ENCODE measurements around the gene VKORC1L1.
"Not testable (repeated sequence)": the region's sequence is repeated elsewhere in the genome, so short reads cannot be mapped to it uniquely, and the experiment has no call there.

Gene VKORC1L1

GRCh38 chr7:65951837-65952578 lies 79.1 kb downstream of the VKORC1L1 start:
- peak; percentile 9 for DNase-seq (ENCODE audit: low read depth)
- no peak overlapping the region for H3K4me3 ChIP-seq (ENCODE audit: control insufficient read depth, low read depth, low read length)
- TF ChIP-seq, protein P1, sequence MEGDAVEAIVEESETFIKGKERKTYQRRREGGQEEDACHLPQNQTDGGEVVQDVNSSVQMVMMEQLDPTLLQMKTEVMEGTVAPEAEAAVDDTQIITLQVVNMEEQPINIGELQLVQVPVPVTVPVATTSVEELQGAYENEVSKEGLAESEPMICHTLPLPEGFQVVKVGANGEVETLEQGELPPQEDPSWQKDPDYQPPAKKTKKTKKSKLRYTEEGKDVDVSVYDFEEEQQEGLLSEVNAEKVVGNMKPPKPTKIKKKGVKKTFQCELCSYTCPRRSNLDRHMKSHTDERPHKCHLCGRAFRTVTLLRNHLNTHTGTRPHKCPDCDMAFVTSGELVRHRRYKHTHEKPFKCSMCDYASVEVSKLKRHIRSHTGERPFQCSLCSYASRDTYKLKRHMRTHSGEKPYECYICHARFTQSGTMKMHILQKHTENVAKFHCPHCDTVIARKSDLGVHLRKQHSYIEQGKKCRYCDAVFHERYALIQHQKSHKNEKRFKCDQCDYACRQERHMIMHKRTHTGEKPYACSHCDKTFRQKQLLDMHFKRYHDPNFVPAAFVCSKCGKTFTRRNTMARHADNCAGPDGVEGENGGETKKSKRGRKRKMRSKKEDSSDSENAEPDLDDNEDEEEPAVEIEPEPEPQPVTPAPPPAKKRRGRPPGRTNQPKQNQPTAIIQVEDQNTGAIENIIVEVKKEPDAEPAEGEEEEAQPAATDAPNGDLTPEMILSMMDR (conservative IDR thresholded peaks at IDR 0.05; ENCODE audit: control insufficient read depth, insufficient read depth, low read depth, low read length), result no peak

GRCh38 chr7:65953001-65953720 lies 80.3 kb downstream of the VKORC1L1 start:
- TF ChIP-seq, protein P1 (conservative IDR thresholded peaks at IDR 0.05; ENCODE audit: control insufficient read depth, insufficient read depth, low read depth, low read length), result no peak
- no peak for DNase-seq (ENCODE audit: low read depth)
- no peak overlapping the region for H3K4me3 ChIP-seq (ENCODE audit: control insufficient read depth, low read depth, low read length)

DNA sequence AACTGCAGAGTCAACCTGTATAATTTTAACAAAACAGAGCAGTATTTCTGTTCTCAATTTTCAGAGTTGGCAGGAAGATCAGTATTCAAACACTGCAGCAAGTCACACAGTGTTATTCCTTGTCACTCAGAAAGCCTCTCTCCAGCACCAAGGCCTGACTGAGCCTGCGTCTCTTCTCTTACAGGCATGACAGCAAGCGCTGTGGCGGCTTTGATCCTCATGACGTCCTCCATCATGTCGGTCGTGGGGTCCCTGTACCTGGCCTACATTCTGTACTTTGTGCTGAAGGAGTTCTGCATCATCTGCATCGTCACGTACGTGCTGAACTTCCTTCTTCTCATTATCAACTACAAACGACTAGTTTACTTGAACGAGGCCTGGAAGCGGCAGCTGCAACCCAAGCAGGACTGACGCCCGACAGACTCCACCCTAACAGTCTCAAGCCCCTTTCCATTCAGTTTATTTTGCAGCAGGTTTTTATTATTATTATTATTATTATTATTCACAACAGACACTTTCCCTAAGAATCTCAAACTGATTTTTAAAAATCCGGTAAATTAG lies 81.1 kb downstream of the VKORC1L1 start:
- TF ChIP-seq, protein P1 (conservative IDR thresholded peaks at IDR 0.05; ENCODE audit: control insufficient read depth, insufficient read depth, low read depth, low read length), result no peak
- DNase-seq (ENCODE audit: low read depth), result no peak
- no peak overlapping the region for H3K4me3 ChIP-seq (ENCODE audit: control insufficient read depth, low read depth, low read length)

DNA sequence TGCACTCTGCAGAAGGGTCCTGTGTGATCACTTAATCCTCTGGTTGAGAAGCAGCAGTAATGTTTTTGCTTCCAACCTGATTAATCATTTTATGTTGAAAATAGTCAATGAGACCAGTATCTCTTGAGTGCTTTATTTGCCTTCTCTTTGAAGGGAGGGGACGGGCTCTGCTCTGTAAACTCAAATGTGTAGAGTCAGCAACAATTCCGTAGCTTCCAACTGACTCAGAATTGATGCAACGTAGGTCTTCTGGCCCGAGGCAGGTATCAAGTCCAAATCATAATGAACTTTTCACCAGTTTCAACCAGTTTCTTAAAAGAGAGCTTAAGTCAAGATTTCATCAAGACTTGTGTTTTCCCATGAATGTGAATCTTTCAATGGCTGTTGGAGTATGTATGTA lies 82.8 kb downstream of the VKORC1L1 start:
- TF ChIP-seq, protein P1 (conservative IDR thresholded peaks at IDR 0.05; ENCODE audit: control insufficient read depth, insufficient read depth, low read depth, low read length), result no peak

GRCh38 chr7:65960351-65961074 lies 87.6 kb downstream of the VKORC1L1 start:
- TF ChIP-seq, protein P1 (conservative IDR thresholded peaks at IDR 0.05; ENCODE audit: control insufficient read depth, insufficient read depth, low read depth, low read length), result no peak
- H3K4me3 ChIP-seq (ENCODE audit: control insufficient read depth, low read depth, low read length), result no peak overlapping the region
- no peak for DNase-seq (ENCODE audit: low read depth)

More for the DNA sequence above, 82.8 kb downstream of the VKORC1L1 start:
- no peak overlapping the region for H3K4me3 ChIP-seq (ENCODE audit: control insufficient read depth, low read depth, low read length)
- DNase-seq (ENCODE audit: low read depth), result no peak

- DNase-seq (ENCODE audit: low read depth), result no peak
- H3K4me3 ChIP-seq (ENCODE audit: control insufficient read depth, low read depth, low read length), result no peak overlapping the region
- TF ChIP-seq, protein P1 (conservative IDR thresholded peaks at IDR 0.05; ENCODE audit: control insufficient read depth, insufficient read depth, low read depth, low read length), result no peak
Observed at GRCh38 chr7:65962033-65962432, 89.2 kb downstream of the VKORC1L1 start.

DNA sequence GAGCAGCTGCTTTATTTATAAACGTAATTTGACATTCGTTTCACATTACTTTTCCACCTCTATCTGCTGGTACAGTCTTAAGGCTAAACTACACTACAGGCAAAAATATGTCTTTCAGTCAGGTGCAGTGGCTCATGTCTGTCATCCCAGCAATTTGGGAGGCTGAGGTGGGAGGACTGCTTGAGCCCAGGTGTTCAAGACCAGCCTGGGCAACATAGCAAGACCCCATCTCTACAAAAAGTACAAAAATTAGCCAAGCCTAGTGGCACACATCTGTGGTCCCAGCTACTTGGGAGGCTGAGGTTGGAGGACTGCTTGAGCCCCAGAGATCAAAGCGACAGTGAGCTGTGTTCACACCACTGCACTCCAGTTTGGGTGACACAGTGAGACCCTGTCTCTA lies 91.8 kb downstream of the VKORC1L1 start:
- H3K4me3 ChIP-seq (ENCODE audit: control insufficient read depth, low read depth, low read length); DNase-seq (ENCODE audit: low read depth): not testable (repeated sequence)

All from fibroblast of mammary gland (primary cell).